ENCODE results near the gene MXD4. TPM values are rescaled to one million over a fixed set of nuclear protein-coding genes. Genes with fewer than 3 reads are reported as not detected.

MXD4 gene
- total RNA-seq, 1 donor from 2014 or later: 22.7 TPM

GRCh38 chr4:2250357-2251072 lies 11.4 kb downstream of the MXD4 start:
- H4K20me1 ChIP-seq (ENCODE audit: low read depth): peaks cover 42% of the 10 kb centered on the region

DNA sequence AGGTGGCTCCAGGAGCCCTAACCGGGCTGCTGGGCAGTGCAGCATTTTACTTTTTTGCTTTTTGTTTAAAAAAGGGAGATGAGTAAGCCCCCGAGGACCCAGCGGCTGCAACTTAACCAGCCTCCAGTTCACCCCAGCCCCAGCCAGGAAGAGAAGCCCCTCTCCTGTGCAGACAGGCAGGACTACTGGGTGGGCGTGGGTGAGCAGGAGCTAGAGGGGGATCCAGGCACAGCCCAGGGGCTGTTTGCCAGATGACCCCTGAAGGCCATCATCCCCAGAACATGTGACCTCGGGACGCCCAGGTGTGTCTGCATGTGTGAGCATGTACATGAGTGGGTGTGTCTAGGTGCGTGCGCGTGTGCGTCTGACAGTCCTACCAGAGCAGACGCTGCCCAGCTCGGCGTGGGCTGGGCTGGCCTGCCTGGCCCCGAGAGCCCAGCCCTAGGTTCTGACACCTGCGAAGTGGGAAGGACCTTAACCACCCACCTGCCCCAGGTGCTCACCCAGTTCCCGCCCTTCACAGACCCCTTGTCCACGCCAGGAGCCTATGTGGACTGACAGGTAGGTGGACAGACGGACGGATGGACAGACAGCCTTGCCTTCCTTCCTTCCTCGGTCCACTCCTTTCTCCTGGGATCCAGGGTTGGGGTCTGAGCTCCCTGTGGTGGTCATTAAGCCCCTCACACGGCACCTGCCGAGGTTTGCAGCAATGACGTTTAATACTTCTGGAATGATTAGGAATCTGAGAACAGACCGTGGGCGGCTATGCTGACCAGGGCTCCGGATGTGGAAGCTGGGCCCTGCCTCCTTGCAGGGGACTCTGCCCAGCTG lies 12.2 kb downstream of the MXD4 start:
- H3K9ac ChIP-seq: no peak overlapping the region
- H3K27me3 Mint-ChIP-seq (ENCODE audit: insufficient read depth, low read depth): peaks cover 12% of the 10 kb centered on the region
- H3K9me3 Mint-ChIP-seq: no peaks in the 10 kb centered on the region
- no peaks in the 10 kb centered on the region for H3K9me3 ChIP-seq (ENCODE audit: low read depth)
- no peak overlapping the region for H3K4me2 ChIP-seq
- no peaks in the 10 kb centered on the region for H3K27me3 ChIP-seq
- H3K4me3 ChIP-seq: no peak overlapping the region
- H2AFZ ChIP-seq (replicated peaks): no peak overlapping the region
- peaks cover under 1% of the 10 kb centered on the region for H3K36me3 ChIP-seq
- peaks cover 12% of the 10 kb centered on the region for H3K4me1 Mint-ChIP-seq
- peaks cover 35% of the 10 kb centered on the region for H4K20me1 ChIP-seq (ENCODE audit: low read depth)
- H3F3A ChIP-seq (ENCODE audit: low read depth): peaks cover 7% of the 10 kb centered on the region
- TF ChIP-seq EZH2phosphoT487 (IDR thresholded peaks at IDR 0.05): no peak
- no peak for TF ChIP-seq EZH2 (IDR thresholded peaks at IDR 0.05)
- TF ChIP-seq CTCF (IDR thresholded peaks at IDR 0.05): no peak
- no peaks in the 10 kb centered on the region for H3K4me1 ChIP-seq
- H3K36me3 Mint-ChIP-seq: peaks cover 17% of the 10 kb centered on the region
- no peak for DNase-seq (ENCODE audit: low spot score)
- H3K79me2 ChIP-seq (ENCODE audit: low read depth): no peaks in the 10 kb centered on the region
- H3K27ac Mint-ChIP-seq: no peak overlapping the region
- no peak overlapping the region for H3K4me3 Mint-ChIP-seq
- no peak overlapping the region for H3K27ac ChIP-seq

More at GRCh38 chr4:2250357-2251072, 11.4 kb downstream of the MXD4 start:
- Mint-ChIP-seq H3K36me3 (peaks cover 13% of the 10 kb centered on the region), H3K27me3 (ENCODE audit: insufficient read depth, low read depth) (peaks cover 10% of the 10 kb centered on the region), H3K4me1 (peaks cover 5% of the 10 kb centered on the region), H3K9me3 (no peaks in the 10 kb centered on the region), H3K27ac (no peak overlapping the region), H3K4me3 (no peak overlapping the region)
- no peak overlapping the region for H3K9ac ChIP-seq
- no peak overlapping the region for H2AFZ ChIP-seq (replicated peaks)
- DNase-seq (ENCODE audit: low spot score): no peak
- H3K4me1 ChIP-seq: no peaks in the 10 kb centered on the region
- no peaks in the 10 kb centered on the region for H3K79me2 ChIP-seq (ENCODE audit: low read depth)
- H3K27ac ChIP-seq: no peak overlapping the region
- no peaks in the 10 kb centered on the region for H3K36me3 ChIP-seq
- no peak overlapping the region for H3K4me3 ChIP-seq
- H3K4me2 ChIP-seq: no peak overlapping the region
- H3F3A ChIP-seq (ENCODE audit: low read depth): no peaks in the 10 kb centered on the region
- no peak for TF ChIP-seq EZH2 (IDR thresholded peaks at IDR 0.05)
- TF ChIP-seq CTCF (IDR thresholded peaks at IDR 0.05): no peak
- no peak for TF ChIP-seq EZH2phosphoT487 (IDR thresholded peaks at IDR 0.05)
- no peaks in the 10 kb centered on the region for H3K27me3 ChIP-seq
- no peaks in the 10 kb centered on the region for H3K9me3 ChIP-seq (ENCODE audit: low read depth)

DNA sequence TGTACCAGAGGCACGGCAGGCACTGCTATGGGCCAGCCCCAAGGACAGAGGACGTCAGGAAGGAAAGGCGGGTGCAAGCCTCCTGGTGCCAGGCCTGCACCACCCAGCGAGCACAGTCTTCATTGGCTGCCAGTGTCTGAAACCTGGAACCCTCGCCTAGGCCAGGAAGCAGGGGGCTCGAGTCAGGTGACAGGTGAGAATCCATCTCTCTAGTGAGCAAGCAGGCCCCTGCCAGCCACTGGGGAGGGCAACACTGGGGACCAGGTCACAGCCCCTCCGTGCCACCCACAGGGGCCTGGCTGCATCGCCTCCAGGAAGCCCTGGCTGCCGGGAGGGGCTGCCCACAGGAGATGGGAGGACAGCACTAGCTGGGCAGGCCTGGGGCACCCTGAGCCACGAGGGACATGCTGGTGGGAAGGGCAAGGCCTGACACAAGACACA lies 13.1 kb downstream of the MXD4 start:
- Histone ChIP-seq H3K9me3 (ENCODE audit: low read depth) (no peaks in the 10 kb centered on the region), H4K20me1 (ENCODE audit: low read depth) (peaks cover 28% of the 10 kb centered on the region), H3K9ac (no peak overlapping the region), H3K4me1 (no peaks in the 10 kb centered on the region), H3K79me2 (ENCODE audit: low read depth) (no peaks in the 10 kb centered on the region), H3F3A (ENCODE audit: low read depth) (peaks cover 8% of the 10 kb centered on the region), H3K4me3 (no peak overlapping the region), H2AFZ (replicated peaks) (no peak overlapping the region), H3K27me3 (no peaks in the 10 kb centered on the region), H3K4me2 (no peak overlapping the region), H3K36me3 (peaks cover 4% of the 10 kb centered on the region), H3K27ac (no peak overlapping the region)
- TF ChIP-seq EZH2 (IDR thresholded peaks at IDR 0.05) (no peak), EZH2phosphoT487 (IDR thresholded peaks at IDR 0.05) (no peak), CTCF (IDR thresholded peaks at IDR 0.05) (no peak)
- DNase-seq (ENCODE audit: low spot score): no peak
- peaks cover 9% of the 10 kb centered on the region for H3K36me3 Mint-ChIP-seq
- H3K27me3 Mint-ChIP-seq (ENCODE audit: insufficient read depth, low read depth): peaks cover 10% of the 10 kb centered on the region
- H3K9me3 Mint-ChIP-seq: no peaks in the 10 kb centered on the region
- H3K4me1 Mint-ChIP-seq: peaks cover 14% of the 10 kb centered on the region
- peak overlapping the region; percentile 29 for H3K27ac Mint-ChIP-seq
- no peak overlapping the region for H3K4me3 Mint-ChIP-seq

Measured in neural progenitor cell (in vitro differentiated cells).